Esophagus muscularis mucosa (tissue), 3 donors: ENCODE data around the gene UTF1.

Source experiments
- CTCF ChIP-seq, 3 experiments: fragments of 200-600 bp in 2 of 3; fragments of 450-650 bp in 1 of 3; sonication (generic) in 2 of 3; IDR thresholded peaks; one replicate each; pipeline ENCODE4 v1.5.1; 2017 to 2019; ENCODE audit warnings: antibody characterized with exemption in 3 of 3, mild to moderate bottlenecking in 2 of 3, moderate library complexity in 1 of 3
- POLR2A ChIP-seq: fragments of 450-650 bp; IDR thresholded peaks from one replicate; pipeline ENCODE4 v1.6.1; 2017; ENCODE audit warnings: antibody characterized with exemption, moderate library complexity, mild to moderate bottlenecking, low read depth

DNA sequence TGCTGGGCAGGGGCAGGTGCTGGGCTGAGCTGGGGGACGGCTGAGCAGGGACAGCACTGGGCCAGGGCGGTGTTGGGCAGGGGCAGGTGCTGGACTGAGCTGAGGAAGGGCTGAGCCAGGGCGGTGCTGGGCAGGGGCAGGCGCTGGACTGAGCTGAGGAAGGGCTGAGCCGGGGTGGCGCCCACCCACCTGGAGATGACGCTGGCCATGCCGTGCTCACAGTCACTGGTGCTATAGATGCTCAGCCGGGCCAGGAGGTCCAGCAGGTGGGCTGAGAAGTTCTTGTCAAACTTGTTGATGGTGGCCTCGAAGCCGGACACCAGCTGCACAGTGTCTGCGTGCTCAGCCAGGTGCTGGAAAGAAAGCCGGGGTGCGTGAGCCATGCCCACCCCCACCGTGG is 51.1 kb downstream of the UTF1 start:
- TF ChIP-seq CTCF (IDR thresholded peaks at IDR 0.05): no peak
- no peak for TF ChIP-seq POLR2A
